Glutamatergic neuron (in vitro differentiated cells): ENCODE data around the gene ZNF644. TPM values are rescaled to one million over a fixed set of nuclear protein-coding genes. Genes with fewer than 3 reads are reported as not detected.

ENCODE experiments used
- DNase-seq: peaks from one replicate; pipeline ENCODE4 v3.0.0; 2022
- H3K27ac Mint-ChIP-seq: one replicate; pipeline ENCODE4 v1.8.0; 2020; ENCODE audit warnings: mild to moderate bottlenecking, mixed read lengths, inconsistent platforms; ENCODE audit not compliant: unreplicated experiment
- H3K27me3 Mint-ChIP-seq: one replicate; pipeline ENCODE4 v1.8.0; 2020; ENCODE audit warnings: mild to moderate bottlenecking, moderate library complexity, mixed read lengths, inconsistent platforms; ENCODE audit not compliant: unreplicated experiment
- H3K36me3 Mint-ChIP-seq: one replicate; pipeline ENCODE4 v1.8.0; 2020; ENCODE audit warnings: mild to moderate bottlenecking, mixed read lengths, inconsistent platforms; ENCODE audit not compliant: unreplicated experiment
- H3K4me1 Mint-ChIP-seq: one replicate; pipeline ENCODE4 v1.8.0; 2020; ENCODE audit warnings: mild to moderate bottlenecking, low read depth, mixed read lengths, inconsistent platforms; ENCODE audit not compliant: unreplicated experiment
- H3K4me3 Mint-ChIP-seq: one replicate; pipeline ENCODE4 v1.8.0; 2020; ENCODE audit warnings: mild to moderate bottlenecking, mixed read lengths, inconsistent platforms; ENCODE audit not compliant: unreplicated experiment
- H3K9me3 Mint-ChIP-seq: one replicate; pipeline ENCODE4 v1.8.0; 2020; ENCODE audit warnings: mild to moderate bottlenecking, moderate library complexity, mixed read lengths, inconsistent platforms; ENCODE audit not compliant: unreplicated experiment
- total RNA-seq: library from RNA; stranded (reverse); fragmentation: NEBNext Ultra II Directional; extraction: Animal tissue kit (Norgen Biotek cat#: 25700); gene quantifications from one replicate; pipeline ENCODE4 v1.2.1, GENCODE V29; 2021; ENCODE audit not compliant: unreplicated experiment
- TF ChIP-seq, protein P1 (sequence below): fragments of 200-600 bp; sonication (generic); IDR thresholded peaks from one replicate; pipeline ENCODE4 v1.5.0; 2021; ENCODE audit not compliant: partially characterized antibody, unreplicated experiment

Gene ZNF644
- total RNA-seq, 1 donor from 2014 or later, result 76.6 TPM

DNA sequence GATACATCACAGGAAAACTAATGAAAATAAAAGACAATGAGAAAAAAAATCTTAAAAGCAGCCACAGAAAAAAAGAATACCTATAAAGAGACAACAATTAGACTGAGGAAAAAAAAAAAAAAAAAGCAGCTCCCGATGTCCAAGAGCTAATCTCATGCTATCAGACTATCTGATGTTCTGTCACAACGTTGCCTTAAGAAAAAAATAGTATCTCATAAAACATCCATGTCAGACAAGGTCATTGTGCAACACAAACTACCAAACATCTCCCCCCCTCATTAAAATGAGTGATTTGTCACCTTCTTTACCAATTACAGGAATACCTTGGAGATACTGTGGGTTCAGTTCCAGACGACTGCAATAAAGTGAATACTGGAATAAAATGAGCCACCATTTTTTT, 68.9 kb downstream of the ZNF644 start:
- H3K4me3 Mint-ChIP-seq, result no peak overlapping the region
- H3K9me3 Mint-ChIP-seq, result peaks cover 3% of the 10 kb centered on the region
- H3K27me3 Mint-ChIP-seq, result no peaks in the 10 kb centered on the region
- peak overlapping the region; percentile 29 for H3K27ac Mint-ChIP-seq
- H3K4me1 Mint-ChIP-seq, result peaks cover 7% of the 10 kb centered on the region
- H3K36me3 Mint-ChIP-seq, result peaks cover 14% of the 10 kb centered on the region
- DNase-seq, result no peak
- TF ChIP-seq, protein P1, sequence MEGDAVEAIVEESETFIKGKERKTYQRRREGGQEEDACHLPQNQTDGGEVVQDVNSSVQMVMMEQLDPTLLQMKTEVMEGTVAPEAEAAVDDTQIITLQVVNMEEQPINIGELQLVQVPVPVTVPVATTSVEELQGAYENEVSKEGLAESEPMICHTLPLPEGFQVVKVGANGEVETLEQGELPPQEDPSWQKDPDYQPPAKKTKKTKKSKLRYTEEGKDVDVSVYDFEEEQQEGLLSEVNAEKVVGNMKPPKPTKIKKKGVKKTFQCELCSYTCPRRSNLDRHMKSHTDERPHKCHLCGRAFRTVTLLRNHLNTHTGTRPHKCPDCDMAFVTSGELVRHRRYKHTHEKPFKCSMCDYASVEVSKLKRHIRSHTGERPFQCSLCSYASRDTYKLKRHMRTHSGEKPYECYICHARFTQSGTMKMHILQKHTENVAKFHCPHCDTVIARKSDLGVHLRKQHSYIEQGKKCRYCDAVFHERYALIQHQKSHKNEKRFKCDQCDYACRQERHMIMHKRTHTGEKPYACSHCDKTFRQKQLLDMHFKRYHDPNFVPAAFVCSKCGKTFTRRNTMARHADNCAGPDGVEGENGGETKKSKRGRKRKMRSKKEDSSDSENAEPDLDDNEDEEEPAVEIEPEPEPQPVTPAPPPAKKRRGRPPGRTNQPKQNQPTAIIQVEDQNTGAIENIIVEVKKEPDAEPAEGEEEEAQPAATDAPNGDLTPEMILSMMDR, result no peak

DNA sequence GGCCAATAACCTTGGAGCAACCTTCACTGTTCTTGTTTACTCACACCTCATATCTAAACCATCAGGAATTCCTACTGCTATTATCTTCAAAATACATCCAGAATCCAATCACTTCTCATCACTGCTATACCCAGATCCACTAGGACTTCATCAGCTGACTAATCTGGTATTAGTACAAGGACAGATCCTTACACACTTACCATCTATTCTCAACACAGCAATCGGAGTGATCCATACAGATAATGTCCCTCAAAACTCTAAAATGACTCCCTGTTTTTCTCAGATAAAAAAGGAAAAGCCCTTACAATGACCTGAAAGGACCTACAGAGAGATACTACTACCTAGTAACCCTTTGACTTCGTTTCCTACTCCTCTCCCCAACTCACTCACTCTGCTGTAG, 70.8 kb downstream of the ZNF644 start:
- Mint-ChIP-seq H3K27me3 (no peaks in the 10 kb centered on the region), H3K36me3 (peaks cover 12% of the 10 kb centered on the region), H3K4me1 (peaks cover 15% of the 10 kb centered on the region), H3K4me3 (no peak overlapping the region), H3K9me3 (peaks cover 3% of the 10 kb centered on the region), H3K27ac (peak overlapping the region; percentile 24)
- TF ChIP-seq, protein P1, result no peak
- DNase-seq, result no peak

DNA sequence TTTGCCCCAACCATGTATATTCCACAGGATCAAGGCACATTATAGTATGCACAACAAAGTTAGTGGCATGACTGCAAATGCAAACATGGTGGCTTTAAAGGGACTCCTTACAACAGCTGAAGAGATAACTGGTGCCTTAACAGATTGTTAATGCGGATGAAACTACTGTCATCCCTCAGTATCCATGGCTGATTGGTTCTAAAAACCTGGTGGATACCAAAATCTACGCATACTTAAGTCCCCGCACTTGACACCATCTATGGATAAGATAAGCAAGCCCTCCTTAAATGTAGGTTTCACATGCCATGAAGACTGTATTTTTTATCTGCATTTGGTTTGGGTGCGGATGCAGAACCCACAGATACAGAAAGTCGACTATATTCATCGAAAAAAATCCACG, 73.5 kb downstream of the ZNF644 start:
- no peak overlapping the region for H3K27ac Mint-ChIP-seq
- no peaks in the 10 kb centered on the region for H3K36me3 Mint-ChIP-seq
- TF ChIP-seq, protein P1, result no peak
- H3K4me3 Mint-ChIP-seq, result no peak overlapping the region
- peaks cover 2% of the 10 kb centered on the region for H3K27me3 Mint-ChIP-seq
- H3K9me3 Mint-ChIP-seq, result no peaks in the 10 kb centered on the region
- DNase-seq, result no peak
- peaks cover 21% of the 10 kb centered on the region for H3K4me1 Mint-ChIP-seq

DNA sequence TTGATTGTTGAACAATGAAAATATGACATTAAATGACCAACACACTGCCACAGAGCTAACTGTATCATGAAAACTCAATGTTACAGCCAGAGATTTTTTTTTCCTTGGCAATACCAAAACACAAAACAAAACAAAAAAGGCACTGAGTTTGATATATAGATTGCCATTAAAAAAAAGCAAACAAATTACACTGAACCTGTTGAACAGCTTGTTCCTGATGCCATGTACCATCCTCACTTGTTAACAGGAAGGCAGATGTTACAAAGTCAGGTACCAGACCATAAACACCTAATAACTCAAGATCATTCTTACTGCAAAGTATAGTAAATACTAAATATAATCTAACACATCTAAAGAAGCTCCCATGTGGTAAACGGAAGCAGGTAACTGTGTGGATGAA, 75.2 kb downstream of the ZNF644 start:
- Mint-ChIP-seq H3K27ac (peak overlapping the region; percentile 22), H3K9me3 (no peaks in the 10 kb centered on the region), H3K36me3 (no peaks in the 10 kb centered on the region), H3K27me3 (peaks cover 2% of the 10 kb centered on the region), H3K4me3 (no peak overlapping the region), H3K4me1 (peaks cover 16% of the 10 kb centered on the region)
- TF ChIP-seq, protein P1, result no peak
- no peak for DNase-seq

DNA sequence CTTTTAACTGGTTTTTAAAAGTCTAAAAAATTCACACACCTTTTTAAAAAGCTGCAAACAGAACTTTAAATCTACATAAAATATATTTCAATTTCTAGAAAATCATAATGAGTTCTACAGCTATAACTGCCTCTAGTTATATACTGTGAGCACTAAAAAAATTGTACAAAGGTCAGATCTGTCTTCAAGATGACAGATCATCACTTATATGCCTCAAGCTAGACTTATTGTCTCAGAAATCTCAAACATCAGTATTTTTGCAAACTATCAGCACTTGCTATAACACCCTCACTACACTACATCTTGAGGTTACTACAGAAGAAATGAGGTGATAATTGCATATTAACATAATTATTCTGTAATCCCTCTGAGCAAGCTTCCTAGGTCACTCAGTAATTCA, 76.5 kb downstream of the ZNF644 start:
- H3K36me3 Mint-ChIP-seq, result no peaks in the 10 kb centered on the region
- no peak for DNase-seq
- H3K4me1 Mint-ChIP-seq, result peaks cover 13% of the 10 kb centered on the region
- no peak overlapping the region for H3K27ac Mint-ChIP-seq
- TF ChIP-seq, protein P1, result no peak
- peaks cover 2% of the 10 kb centered on the region for H3K27me3 Mint-ChIP-seq
- H3K9me3 Mint-ChIP-seq, result no peaks in the 10 kb centered on the region
- no peak overlapping the region for H3K4me3 Mint-ChIP-seq
